ENCODE measurements around the gene PAX7.

Gene PAX7

GRCh38 chr1:18639368-18640055 lies 8.9 kb downstream of the PAX7 start:
- TF ChIP-seq JUND (IDR thresholded peaks at IDR 0.05; ENCODE audit: low read depth) = no peak
- in situ Hi-C loops (cut with HindIII; ENCODE audit: low pct_unique_long_range_greater_than_20kb, low sequenced_read_pairs) = no loop called here
- no peak for DNase-seq (ENCODE audit: low read depth in 1 of 2, low spot score in 1 of 2)

DNA sequence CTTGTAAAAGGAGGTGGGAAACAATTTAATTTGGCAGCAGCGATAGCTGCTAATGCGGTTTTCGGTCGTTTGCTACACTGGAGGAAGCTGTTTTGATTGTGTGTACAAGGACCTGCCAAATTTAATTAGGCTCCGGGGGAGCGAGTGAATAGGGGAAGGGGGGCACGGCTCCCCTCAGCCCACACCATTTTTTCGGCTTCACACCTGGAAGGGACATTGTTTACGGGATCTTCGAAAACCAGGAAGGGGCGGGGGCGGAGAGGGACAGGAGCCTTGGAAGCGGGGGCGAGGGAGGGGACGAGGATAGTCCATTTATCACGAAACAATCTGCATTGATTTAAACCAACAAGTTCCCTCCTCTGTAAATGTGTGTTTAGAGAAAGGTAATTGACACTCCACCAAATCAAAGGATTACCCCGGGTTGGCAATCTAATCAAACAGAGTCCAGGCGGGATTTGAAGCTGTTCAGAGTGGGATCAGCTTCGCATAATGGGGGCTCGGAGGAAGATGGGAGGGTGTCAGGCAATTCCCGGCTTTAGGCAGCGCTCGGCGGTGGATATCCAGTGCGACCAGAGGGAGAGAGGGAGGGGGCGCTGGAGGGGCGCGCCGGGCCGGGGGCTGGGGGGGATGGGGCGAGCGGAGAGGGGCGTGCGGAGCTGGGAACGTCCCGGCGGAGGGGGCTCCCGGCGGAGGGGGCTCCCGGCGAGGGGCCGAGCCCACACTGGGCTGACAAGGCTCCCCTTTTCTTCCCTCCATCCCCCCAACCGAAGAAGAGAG lies 9.8 kb downstream of the PAX7 start:
- no peak for DNase-seq (ENCODE audit: low read depth in 1 of 2, low spot score in 1 of 2)
- TF ChIP-seq JUND (IDR thresholded peaks at IDR 0.05; ENCODE audit: low read depth) = no peak
- in situ Hi-C loops (cut with HindIII; ENCODE audit: low pct_unique_long_range_greater_than_20kb, low sequenced_read_pairs) = no loop called here

GRCh38 chr1:18641005-18641941 lies 10.6 kb downstream of the PAX7 start:
- TF ChIP-seq JUND (IDR thresholded peaks at IDR 0.05; ENCODE audit: low read depth) = no peak
- in situ Hi-C loops (cut with HindIII; ENCODE audit: low pct_unique_long_range_greater_than_20kb, low sequenced_read_pairs) = no loop called here
- no peak for DNase-seq (ENCODE audit: low read depth in 1 of 2, low spot score in 1 of 2)

GRCh38 chr1:18642278-18643095 lies 11.8 kb downstream of the PAX7 start:
- in situ Hi-C loops (cut with HindIII; ENCODE audit: low pct_unique_long_range_greater_than_20kb, low sequenced_read_pairs) = no loop called here
- no peak for TF ChIP-seq JUND (IDR thresholded peaks at IDR 0.05; ENCODE audit: low read depth)

DNA sequence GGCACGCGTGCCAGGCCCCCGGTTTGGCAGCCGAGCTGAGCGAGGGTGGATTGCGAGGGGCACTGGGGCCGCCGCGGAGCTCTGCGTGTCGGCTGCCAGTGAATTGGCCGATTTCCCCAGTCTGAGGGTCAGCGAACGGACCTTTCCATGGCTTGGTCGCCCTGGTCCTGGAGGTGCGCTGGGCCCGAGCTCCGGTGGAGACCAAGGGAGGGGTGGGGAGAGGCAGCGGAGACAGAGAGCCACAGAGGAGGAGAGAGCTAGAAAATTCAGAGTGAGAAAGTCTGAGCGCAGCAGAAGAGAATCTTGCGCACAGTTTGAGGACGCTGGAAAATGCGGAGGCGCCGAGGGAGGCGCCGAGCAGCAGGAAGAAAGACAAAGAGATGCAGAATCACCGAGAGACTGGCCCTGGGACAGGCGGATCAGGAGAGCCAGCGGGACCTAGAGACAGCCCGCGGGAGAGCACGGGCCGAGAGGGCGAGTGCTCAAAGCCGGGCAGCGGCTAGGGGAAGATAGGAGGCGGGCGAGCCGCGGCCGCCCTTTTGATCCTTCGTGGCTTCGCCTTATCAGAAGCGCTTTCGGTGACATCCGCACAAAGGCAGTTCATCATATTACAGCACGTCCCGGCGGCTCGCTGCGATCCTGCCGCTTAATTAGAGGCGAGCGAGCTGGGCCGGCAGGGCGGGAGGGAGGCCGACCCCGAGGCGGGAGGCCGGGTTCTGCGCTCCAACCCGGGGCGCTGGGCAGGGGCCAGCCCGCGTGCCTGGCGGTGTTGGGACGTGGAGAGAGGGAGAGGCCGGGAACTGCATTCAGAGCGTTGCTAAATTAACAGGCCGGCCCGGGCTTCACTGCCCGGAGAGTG lies 12.7 kb downstream of the PAX7 start:
- no peak for TF ChIP-seq JUND (IDR thresholded peaks at IDR 0.05; ENCODE audit: low read depth)
- in situ Hi-C loops (cut with HindIII; ENCODE audit: low pct_unique_long_range_greater_than_20kb, low sequenced_read_pairs) = no loop called here
- DNase-seq (ENCODE audit: low read depth in 1 of 2, low spot score in 1 of 2) = no peak

More at GRCh38 chr1:18642278-18643095, 11.8 kb downstream of the PAX7 start:
- no peak for DNase-seq (ENCODE audit: low read depth in 1 of 2, low spot score in 1 of 2)

- no peak for TF ChIP-seq JUND (IDR thresholded peaks at IDR 0.05; ENCODE audit: low read depth)
- DNase-seq (ENCODE audit: low read depth in 1 of 2, low spot score in 1 of 2) = no peak
- in situ Hi-C loops (cut with HindIII; ENCODE audit: low pct_unique_long_range_greater_than_20kb, low sequenced_read_pairs) = no loop called here
Measured at GRCh38 chr1:18644013-18644399, 13.4 kb downstream of the PAX7 start.

GRCh38 chr1:18644446-18644845 lies 13.8 kb downstream of the PAX7 start:
- no peak for DNase-seq (ENCODE audit: low read depth in 1 of 2, low spot score in 1 of 2)
- no peak for TF ChIP-seq JUND (IDR thresholded peaks at IDR 0.05; ENCODE audit: low read depth)
- in situ Hi-C loops (cut with HindIII; ENCODE audit: low pct_unique_long_range_greater_than_20kb, low sequenced_read_pairs) = no loop called here

DNA sequence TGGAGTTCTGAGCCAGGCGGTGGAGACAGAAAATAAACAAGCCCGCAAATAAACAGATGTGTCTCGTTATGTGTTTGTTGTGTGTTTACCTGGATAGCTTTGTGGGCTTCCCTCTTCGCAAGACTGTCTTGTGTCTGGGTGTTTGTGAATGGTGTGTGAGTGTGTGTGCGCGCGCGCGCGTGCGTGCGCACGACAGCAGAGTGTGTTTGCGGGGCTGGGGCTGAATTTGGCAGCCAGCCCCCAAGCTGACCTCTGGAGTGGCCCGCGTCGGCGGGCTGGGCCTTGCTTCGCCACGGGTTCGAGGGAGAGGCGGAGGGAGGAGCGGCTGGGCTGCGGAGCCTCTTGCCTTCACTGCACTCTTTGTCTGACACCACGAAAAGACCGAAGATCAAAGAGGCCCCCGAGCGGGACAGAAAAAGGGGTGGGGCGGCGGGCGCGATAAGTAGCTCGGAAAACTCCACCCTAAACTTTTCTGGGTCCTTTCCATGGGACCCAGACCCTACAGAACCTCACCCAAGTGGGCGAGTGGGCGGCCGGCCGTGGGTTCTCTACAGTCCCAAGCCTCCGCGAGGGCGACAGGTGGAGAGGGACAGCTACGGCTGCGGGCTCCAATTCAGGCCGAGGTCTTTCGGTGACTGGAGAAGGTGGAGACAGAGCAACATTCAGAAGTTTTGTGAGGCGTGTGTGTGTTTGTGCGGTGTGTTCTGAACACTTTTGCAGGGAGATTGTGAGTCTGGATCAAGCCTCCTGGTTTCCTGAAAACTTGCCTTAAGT lies 14.5 kb downstream of the PAX7 start:
- no peak for TF ChIP-seq JUND (IDR thresholded peaks at IDR 0.05; ENCODE audit: low read depth)
- in situ Hi-C loops (cut with HindIII; ENCODE audit: low pct_unique_long_range_greater_than_20kb, low sequenced_read_pairs) = no loop called here
- no peak for DNase-seq (ENCODE audit: low read depth in 1 of 2, low spot score in 1 of 2)

DNA sequence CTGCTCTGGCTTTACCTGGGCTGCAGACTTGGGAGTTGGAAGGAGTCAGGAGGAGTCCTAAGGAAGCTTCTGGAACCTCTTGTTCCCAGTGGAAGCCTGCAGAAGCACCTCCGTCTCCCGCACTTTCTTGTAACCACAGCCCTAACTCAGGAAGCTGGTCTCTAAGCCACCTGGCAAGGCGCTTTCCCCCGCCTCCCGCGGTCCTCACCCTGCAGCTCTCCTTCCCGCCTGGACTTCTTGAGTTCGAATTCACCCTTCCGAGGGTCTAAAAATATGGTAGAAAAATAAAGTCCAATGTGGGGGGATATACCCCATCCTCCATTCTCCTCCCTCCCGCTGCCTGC lies 15.1 kb downstream of the PAX7 start:
- in situ Hi-C loops (cut with HindIII; ENCODE audit: low pct_unique_long_range_greater_than_20kb, low sequenced_read_pairs) = no loop called here
- no peak for DNase-seq (ENCODE audit: low read depth in 1 of 2, low spot score in 1 of 2)
- no peak for TF ChIP-seq JUND (IDR thresholded peaks at IDR 0.05; ENCODE audit: low read depth)

DNA sequence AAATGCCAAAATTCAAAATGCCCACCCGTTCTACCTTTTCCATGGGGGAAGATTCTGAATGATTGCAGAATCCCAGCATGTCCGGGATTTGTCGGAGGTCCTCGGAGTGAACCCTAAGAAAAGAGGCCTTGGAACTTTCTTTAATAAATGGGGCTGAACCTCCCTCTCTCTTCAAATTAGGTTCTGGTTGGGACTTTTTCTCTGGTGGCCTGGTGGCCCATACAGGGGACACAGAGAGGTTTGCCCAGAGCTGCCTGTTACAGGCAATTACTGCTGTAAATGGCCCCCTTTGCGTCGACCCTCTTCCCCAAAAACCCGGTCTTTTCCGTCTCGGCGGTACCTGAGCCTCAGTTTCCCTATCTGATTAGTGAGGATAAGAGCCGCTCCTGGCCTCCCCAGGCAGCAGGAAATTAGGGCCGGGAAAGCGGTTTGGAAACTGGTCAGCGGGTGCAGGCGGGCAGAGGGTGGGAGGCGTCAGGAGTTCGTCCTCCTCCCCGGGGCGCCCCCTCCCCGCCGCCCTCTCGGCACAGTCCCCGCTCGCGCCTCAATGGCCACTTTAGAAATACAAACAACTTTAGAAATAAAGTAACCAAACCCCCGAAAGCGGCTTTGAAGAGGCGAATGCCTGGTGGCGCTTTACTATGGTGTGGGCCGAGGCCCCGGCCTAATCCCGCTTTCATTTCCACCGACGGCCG lies 15.6 kb downstream of the PAX7 start:
- in situ Hi-C loops (cut with HindIII; ENCODE audit: low pct_unique_long_range_greater_than_20kb, low sequenced_read_pairs) = no loop called here
- no peak for DNase-seq (ENCODE audit: low read depth in 1 of 2, low spot score in 1 of 2)
- TF ChIP-seq JUND (IDR thresholded peaks at IDR 0.05; ENCODE audit: low read depth) = no peak

Data from T47D (cell line).